GM21825 (cell line): Measurements from ENCODE around the gene NDE1.
A peak's percentile ranks its signal among the peaks of the same experiment; 100 is the strongest.
"Not testable (repeated sequence)": the region's sequence is repeated elsewhere in the genome, so short reads cannot be mapped to it uniquely, and the experiment has no call there.

Experiments used
- ATAC-seq: cut with Tn5 transposase; IDR thresholded peaks from one replicate; pipeline ENCODE4 v1.9.1; 2021; ENCODE audit warnings: mild to moderate bottlenecking, moderate library complexity; ENCODE audit not compliant: unreplicated experiment

Gene NDE1

GRCh38 chr16:15618392-15618791 is 31.7 kb upstream of the NDE1 start:
- ATAC-seq: no peak

- no peak for ATAC-seq
Observed at GRCh38 chr16:15620611-15621195, 29.3 kb upstream of the NDE1 start.

GRCh38 chr16:15621456-15621855 is 28.6 kb upstream of the NDE1 start:
- no peak for ATAC-seq

GRCh38 chr16:15621889-15622288 is 28.2 kb upstream of the NDE1 start:
- no peak for ATAC-seq

GRCh38 chr16:15631730-15632409 is 18.2 kb upstream of the NDE1 start:
- no peak for ATAC-seq

- no peak for ATAC-seq
Observed at GRCh38 chr16:15635926-15636325, 14.1 kb upstream of the NDE1 start.

GRCh38 chr16:15636392-15636873 is 13.6 kb upstream of the NDE1 start:
- no peak for ATAC-seq

- no peak for ATAC-seq
Observed at GRCh38 chr16:15639061-15639568, 10.9 kb upstream of the NDE1 start.

- ATAC-seq: no peak
Observed at GRCh38 chr16:15640966-15641365, 9.1 kb upstream of the NDE1 start.

GRCh38 chr16:15641753-15642556 is 8.1 kb upstream of the NDE1 start:
- no peak for ATAC-seq

- peak; percentile 49 for ATAC-seq
Observed at GRCh38 chr16:15642557-15643047, 7.4 kb upstream of the NDE1 start.

- ATAC-seq: peak; percentile 33
Observed at GRCh38 chr16:15643048-15643945, 6.7 kb upstream of the NDE1 start, which contains the start of gene MARF1. MARF1 (minus strand) TSS chr16:15643154; CDS start chr16:15639233, 3,921 bp downstream.

- no peak for ATAC-seq
Observed at GRCh38 chr16:15643946-15644250, 6.1 kb upstream of the NDE1 start.

GRCh38 chr16:15644267-15644961 is 5.6 kb upstream of the NDE1 start:
- ATAC-seq: no peak

GRCh38 chr16:15644962-15645465 is 5.0 kb upstream of the NDE1 start:
- ATAC-seq: not testable (repeated sequence)

- ATAC-seq: not testable (repeated sequence)
Observed at GRCh38 chr16:15646557-15647293, 3.3 kb upstream of the NDE1 start.

- no peak for ATAC-seq
Observed at GRCh38 chr16:15647294-15648014, 2.6 kb upstream of the NDE1 start.

GRCh38 chr16:15648135-15648730 is 1.8 kb upstream of the NDE1 start:
- ATAC-seq: no peak
